ENCODE measurements around the gene NXPE3. TPM values are rescaled to one million over a fixed set of nuclear protein-coding genes. Genes with fewer than 3 reads are reported as not detected.

The NXPE3 gene
- polyA plus RNA-seq, 6 donors from 2014 or later: 15.8 to 30.2 (median 21.8) TPM

DNA sequence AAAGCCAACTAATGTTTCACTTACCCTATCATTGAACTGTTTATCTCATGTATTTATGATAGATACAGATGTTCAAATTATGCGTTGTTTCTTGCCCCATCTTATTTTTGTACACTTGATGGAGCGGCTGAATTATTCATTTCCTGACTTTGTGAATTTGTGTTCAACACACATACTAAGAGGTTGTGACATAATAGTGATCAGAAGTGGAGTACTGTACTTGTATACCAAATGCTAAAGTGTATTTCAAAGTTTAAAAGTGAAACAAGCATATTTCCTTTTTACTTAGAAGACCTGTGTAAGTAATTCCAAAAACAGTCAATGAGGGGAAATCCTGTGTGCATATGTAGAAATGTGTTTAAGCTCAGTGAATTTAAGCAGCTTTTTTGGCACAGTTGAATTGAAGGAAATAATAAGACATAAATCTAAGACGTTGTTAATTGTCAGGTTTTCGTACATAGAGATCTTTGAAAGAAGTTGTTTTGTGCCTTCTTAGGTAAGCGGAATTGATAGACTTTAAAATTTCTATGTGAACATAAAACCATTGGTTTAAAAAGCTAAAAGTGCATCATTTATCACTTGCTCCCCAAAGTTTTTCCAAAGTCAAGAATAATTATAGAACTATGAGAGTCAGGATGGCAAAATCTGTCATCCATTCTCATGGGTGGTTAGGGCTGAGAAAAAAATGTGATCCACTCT lies 72.2 kb downstream of the NXPE3 start:
- no peaks in the 10 kb centered on the region for H3K27me3 Mint-ChIP-seq
- peaks cover 41 to 57% (median 46%) of the 10 kb centered on the region in 3 donors for H3K4me1 Mint-ChIP-seq
- no peak for DNase-seq
- H3K27ac Mint-ChIP-seq: peak overlapping the region; percentile 88 to 99 (median 96)
- peaks cover 40 to 46% of the 10 kb centered on the region in 2 donors for H3K36me3 Mint-ChIP-seq
- no peak for ATAC-seq (ENCODE audit: low read depth in 2 of 2)
- peak overlapping the region; percentile 91 to 99 (median 96) for H3K4me3 Mint-ChIP-seq
- H3K9me3 Mint-ChIP-seq: no peaks in the 10 kb centered on the region

DNA sequence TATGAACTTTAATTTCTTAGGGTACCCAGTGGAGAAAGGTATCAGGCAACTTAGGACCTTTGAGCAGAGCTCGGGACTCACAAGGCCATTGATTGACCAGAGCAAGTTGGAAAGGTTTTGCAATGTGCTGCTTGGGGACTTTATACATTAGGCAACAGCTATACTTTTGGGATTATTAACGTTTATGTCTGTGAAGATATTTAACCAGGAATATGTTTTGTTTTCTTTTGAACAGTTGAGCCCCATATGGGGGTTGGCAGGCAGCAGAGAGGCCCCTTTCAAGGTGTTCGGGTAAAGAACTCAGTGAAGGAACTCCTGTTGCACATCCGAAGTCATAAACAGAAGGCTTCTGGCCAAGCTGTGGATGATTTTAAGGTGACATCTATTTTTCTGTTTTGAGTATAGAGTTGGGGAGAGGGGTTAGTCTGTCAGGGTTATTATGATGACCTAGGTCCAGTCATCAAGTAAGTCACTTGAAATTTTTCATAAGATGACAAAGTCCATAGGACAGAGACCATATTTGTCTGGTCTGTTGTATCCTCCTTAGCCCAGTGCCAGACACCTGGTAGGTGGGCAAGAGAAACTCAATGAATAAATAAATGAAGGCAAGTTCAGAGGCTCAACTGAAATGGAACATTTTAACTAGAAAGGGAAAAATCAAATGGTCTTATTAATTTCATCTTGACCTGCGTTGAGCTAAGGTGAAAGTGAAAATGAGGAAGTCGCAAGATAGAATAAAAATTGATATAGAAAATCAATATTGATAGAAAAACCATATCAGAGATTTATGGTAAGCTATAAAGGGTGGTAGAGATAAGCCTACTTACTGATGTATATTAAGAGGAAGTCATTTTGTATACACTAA lies 73.1 kb downstream of the NXPE3 start:
- Mint-ChIP-seq H3K9me3 (no peaks in the 10 kb centered on the region), H3K27ac (peak overlapping the region; percentile 29 to 96 (median 94)), H3K36me3 (peaks cover 41 to 49% of the 10 kb centered on the region in 2 donors), H3K4me3 (peak overlapping the region; percentile 91 to 99 (median 96)), H3K27me3 (no peaks in the 10 kb centered on the region), H3K4me1 (peaks cover 42 to 57% (median 48%) of the 10 kb centered on the region in 3 donors)
- DNase-seq (no peak), ATAC-seq (ENCODE audit: low read depth in 2 of 2) (no peak)

DNA sequence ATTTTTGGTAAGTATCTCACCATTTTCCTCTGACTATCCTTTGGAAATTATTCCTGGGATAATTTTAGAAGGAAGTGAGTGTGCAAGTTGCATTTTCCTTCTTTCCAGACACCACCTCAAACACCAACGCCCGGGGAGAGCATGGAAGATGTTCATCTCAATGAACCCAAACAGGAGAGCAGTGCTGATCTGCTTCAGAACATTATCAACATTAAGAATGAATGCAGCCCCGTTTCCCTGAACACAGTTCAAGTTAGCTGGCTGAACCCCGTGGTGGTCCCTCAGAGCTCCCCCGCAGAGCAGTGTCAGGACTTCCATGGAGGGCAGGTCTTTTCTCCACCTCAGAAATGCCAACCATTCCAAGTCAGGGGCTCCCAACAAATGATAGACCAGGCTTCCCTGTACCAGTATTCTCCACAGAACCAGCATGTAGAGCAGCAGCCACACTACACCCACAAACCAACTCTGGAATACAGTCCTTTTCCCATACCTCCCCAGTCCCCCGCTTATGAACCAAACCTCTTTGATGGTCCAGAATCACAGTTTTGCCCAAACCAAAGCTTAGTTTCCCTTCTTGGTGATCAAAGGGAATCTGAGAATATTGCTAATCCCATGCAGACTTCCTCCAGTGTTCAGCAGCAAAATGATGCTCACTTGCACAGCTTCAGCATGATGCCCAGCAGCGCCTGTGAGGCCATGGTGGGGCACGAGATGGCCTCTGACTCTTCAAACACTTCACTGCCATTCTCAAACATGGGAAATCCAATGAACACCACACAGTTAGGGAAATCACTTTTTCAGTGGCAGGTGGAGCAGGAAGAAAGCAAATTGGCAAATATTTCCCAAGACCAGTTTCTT lies 74.2 kb downstream of the NXPE3 start:
- peak overlapping the region; percentile 47 to 96 (median 82) for H3K27ac Mint-ChIP-seq
- H3K27me3 Mint-ChIP-seq: no peaks in the 10 kb centered on the region
- H3K4me1 Mint-ChIP-seq: peaks cover 44 to 55% (median 49%) of the 10 kb centered on the region in 3 donors
- peaks cover 52 to 57% of the 10 kb centered on the region in 2 donors for H3K36me3 Mint-ChIP-seq
- H3K4me3 Mint-ChIP-seq: peak overlapping the region in 5 of 8 donors; percentile 6 to 47 (median 39)
- H3K9me3 Mint-ChIP-seq: no peaks in the 10 kb centered on the region
- DNase-seq (no peak), ATAC-seq (ENCODE audit: low read depth in 2 of 2) (no peak)

DNA sequence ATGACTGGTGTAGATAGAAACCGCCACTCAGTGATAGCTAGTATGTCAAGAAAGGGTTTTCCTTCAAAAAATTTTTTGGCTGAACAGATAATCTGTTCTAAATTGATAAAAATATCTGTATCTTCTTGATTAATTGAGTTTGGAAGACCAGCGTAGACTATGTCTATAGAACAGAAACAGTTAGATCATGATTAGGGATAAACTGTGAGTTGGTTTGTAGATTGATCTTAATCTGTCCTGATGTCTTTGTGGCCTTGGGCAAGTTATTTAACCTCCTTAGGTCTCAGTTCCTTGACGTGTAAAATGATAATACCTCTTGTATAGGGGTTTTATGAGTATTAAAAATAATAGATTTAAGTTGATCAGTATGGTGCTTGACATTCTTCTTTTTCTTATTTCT lies 75.0 kb downstream of the NXPE3 start:
- Mint-ChIP-seq H3K4me1 (peaks cover 43 to 56% (median 51%) of the 10 kb centered on the region in 3 donors), H3K27me3 (no peaks in the 10 kb centered on the region), H3K36me3 (peaks cover 60 to 64% of the 10 kb centered on the region in 2 donors), H3K4me3 (peak overlapping the region in 1 of 8 donors; percentile 10), H3K9me3 (no peaks in the 10 kb centered on the region), H3K27ac (peak overlapping the region in 3 of 6 donors; percentile 43 to 96 (median 88))
- ATAC-seq (ENCODE audit: low read depth in 2 of 2) (no peak), DNase-seq (no peak)

DNA sequence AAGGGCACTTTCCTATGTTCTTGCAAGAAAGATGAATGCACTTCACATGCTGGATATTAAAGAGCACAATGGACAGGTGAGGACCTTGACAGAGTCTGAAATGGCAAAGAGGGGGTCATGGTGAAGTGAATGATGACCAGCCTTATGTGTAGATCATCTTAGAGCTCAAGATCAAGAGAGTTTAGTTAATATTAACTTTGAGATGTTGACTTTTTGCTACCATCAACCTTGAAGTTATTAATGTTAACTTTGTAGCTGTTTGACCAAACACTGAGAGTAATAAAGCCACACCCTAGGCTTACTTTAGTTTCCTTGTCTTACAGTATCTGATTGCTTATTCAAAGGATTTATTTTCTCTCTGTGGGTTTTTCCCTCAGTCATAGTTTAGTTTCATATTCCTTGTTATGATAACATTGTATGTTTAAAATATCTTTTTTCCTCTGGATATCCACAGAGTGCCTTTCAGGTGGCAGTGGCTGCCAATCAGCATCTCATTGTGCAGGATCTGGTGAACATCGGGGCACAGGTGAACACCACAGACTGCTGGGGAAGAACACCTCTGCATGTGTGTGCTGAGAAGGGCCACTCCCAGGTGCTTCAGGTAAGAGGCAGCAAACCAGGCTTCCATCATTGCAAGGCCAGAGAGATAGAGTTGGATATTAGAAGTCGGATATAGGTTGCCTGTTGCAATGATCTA lies 75.7 kb downstream of the NXPE3 start:
- Mint-ChIP-seq H3K9me3 (no peaks in the 10 kb centered on the region), H3K4me3 (no peak overlapping the region), H3K4me1 (peaks cover 46 to 60% (median 52%) of the 10 kb centered on the region in 3 donors), H3K27ac (peak overlapping the region in 5 of 6 donors; percentile 19 to 96 (median 39)), H3K36me3 (peaks cover 68% of the 10 kb centered on the region in 2 donors), H3K27me3 (no peaks in the 10 kb centered on the region)
- no peak for DNase-seq
- no peak for ATAC-seq (ENCODE audit: low read depth in 2 of 2)

DNA sequence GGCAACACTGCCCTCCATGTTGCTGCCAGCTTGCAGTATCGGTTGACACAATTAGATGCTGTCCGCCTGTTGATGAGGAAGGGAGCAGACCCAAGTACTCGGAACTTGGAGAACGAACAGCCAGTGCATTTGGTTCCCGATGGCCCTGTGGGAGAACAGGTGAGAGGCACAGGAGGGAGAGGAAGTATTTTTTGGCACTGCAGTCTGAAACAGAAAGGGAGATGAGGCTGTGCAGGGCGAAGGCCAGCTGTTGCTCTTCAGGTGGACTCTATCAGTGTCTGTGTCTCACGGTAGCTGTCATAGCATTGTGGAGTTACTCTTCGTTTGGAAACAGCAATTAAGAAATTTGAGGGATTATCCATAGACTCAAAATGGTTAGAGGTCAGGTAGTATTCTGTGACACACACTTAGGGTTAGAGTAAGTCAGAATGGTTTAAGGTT lies 78.3 kb downstream of the NXPE3 start:
- peaks cover 45 to 68% (median 51%) of the 10 kb centered on the region in 3 donors for H3K4me1 Mint-ChIP-seq
- H3K36me3 Mint-ChIP-seq: peaks cover 64 to 69% of the 10 kb centered on the region in 2 donors
- H3K9me3 Mint-ChIP-seq: no peaks in the 10 kb centered on the region
- H3K27ac Mint-ChIP-seq: peak overlapping the region in 3 of 6 donors; percentile 8 to 94 (median 43)
- H3K4me3 Mint-ChIP-seq: peak overlapping the region in 1 of 8 donors; percentile 8
- DNase-seq (no peak), ATAC-seq (ENCODE audit: low read depth in 2 of 2) (no peak)
- no peaks in the 10 kb centered on the region for H3K27me3 Mint-ChIP-seq

DNA sequence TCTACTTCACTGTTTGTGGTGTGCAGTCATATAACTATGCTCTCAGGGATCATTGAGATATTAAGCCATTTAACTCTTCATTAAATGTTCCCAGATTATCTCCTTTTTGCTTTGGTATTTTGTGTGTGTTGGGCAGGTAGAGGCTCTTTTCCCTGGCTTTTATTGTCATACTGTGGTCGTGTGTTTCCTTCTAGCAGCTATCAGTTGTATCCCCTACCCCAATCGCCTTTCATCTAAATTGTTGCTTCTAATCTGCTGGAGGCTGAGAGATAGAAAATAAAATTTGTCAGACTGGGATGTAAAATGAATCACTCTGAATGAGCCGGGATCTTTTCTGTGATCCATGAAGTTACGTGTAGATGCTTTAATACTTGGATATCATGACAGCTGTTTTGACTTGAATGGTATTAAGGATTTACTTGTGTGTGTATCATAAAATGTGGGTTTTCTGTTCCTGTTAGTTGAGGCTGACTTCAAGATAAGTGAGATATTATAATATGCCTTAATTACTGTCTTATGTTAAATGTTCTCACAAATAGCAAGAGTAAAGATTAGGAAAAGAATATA lies 79.5 kb downstream of the NXPE3 start:
- ATAC-seq (ENCODE audit: low read depth in 2 of 2) (no peak), DNase-seq (no peak)
- Mint-ChIP-seq H3K4me3 (no peak overlapping the region), H3K27ac (peak overlapping the region in 4 of 6 donors; percentile 20 to 76 (median 50)), H3K27me3 (no peaks in the 10 kb centered on the region), H3K36me3 (peaks cover 53 to 57% of the 10 kb centered on the region in 2 donors), H3K4me1 (peaks cover 38 to 60% (median 42%) of the 10 kb centered on the region in 3 donors), H3K9me3 (no peaks in the 10 kb centered on the region)

DNA sequence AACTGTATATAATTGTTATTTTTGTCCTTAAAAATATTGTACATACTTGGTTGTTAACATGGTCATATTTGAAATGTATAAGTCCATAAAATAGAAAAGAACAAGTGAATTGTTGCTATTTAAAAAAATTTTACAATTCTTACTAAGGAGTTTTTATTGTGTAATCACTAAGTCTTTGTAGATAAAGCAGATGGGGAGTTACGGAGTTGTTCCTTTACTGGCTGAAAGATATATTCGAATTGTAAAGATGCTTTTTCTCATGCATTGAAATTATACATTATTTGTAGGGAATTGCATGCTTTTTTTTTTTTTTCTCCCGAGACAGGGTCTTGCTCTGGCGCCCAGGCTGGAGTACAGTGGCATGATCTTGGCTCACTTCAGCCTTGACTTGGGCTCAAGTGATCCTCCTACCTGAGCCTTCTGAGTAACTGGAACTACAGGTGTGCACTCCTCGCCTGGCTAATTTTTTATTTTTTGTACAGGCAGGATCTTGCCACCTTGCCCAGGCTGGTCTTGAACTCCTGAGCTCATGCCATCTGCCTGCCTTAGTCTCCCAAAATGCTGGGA lies 81.0 kb downstream of the NXPE3 start:
- DNase-seq (no peak), ATAC-seq (ENCODE audit: low read depth in 2 of 2) (no peak)
- peaks cover 34 to 55% (median 42%) of the 10 kb centered on the region in 3 donors for H3K4me1 Mint-ChIP-seq
- peak overlapping the region in 1 of 8 donors; percentile 40 for H3K4me3 Mint-ChIP-seq
- no peaks in the 10 kb centered on the region for H3K27me3 Mint-ChIP-seq
- H3K27ac Mint-ChIP-seq: no peak overlapping the region
- no peaks in the 10 kb centered on the region for H3K9me3 Mint-ChIP-seq
- peaks cover 42% of the 10 kb centered on the region in 2 donors for H3K36me3 Mint-ChIP-seq

DNA sequence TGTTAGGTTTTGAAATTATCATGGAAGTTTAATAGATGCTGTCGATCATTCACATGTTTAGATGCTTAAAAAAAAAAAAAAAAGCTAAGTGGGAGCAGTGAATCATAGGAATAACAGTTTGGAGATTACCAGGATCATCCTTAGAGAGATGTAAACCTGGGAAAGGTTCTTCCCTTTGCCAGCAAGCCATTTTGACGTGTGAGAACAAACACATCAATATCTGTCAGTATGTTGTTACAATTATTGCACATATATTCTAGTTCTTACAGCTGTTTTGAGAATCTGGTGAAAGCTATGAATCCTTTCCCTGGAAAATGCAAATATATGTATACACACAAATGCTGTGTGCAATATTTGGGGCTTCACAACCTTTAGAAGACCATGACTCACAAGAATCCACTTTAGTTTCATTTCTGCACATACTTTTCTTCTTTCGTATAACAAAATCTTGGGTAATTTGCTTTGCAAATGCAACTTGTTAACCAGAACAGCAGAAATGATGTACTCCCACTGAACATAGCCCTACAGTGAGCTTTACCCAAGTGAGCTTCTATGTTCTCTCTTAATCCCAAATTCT lies 82.3 kb downstream of the NXPE3 start:
- H3K27ac Mint-ChIP-seq: peak overlapping the region in 5 of 6 donors; percentile 24 to 71 (median 58)
- no peaks in the 10 kb centered on the region for H3K9me3 Mint-ChIP-seq
- DNase-seq (no peak), ATAC-seq (ENCODE audit: low read depth in 2 of 2) (peak; percentile 40 to 55)
- no peak overlapping the region for H3K4me3 Mint-ChIP-seq
- no peaks in the 10 kb centered on the region for H3K27me3 Mint-ChIP-seq
- peaks cover 32 to 49% (median 40%) of the 10 kb centered on the region in 3 donors for H3K4me1 Mint-ChIP-seq
- peaks cover 32 to 35% of the 10 kb centered on the region in 2 donors for H3K36me3 Mint-ChIP-seq

DNA sequence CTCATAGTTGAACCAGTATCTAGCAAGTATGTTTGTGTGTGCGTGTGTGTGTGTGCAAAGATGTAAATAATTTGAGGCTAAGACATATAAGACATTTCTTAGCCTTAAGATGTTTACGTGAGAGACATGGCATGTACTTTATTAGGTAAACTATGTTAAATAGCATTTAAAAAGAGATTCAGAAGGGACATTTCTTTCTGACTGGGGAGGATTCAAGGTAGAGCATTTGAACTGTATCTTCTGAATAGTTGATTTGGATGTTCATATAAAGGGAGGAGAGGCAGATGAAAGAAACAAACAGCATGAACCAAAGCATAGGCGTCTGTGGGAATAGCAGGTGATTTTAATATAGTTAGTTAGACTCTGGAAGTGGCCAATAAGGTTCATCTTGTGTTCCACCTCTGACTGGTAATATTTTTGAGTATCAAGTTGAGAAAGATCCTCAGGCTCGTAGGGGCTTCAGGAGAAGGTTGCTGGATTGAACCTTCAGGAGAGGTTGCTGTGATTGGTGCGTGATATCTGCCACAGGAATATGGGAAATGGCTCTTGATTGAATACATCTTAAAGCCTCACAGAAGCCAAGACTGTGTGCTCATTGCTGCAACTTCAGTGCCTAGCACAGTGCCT lies 82.9 kb downstream of the NXPE3 start:
- Mint-ChIP-seq H3K36me3 (peaks cover 31 to 35% of the 10 kb centered on the region in 2 donors), H3K27me3 (no peaks in the 10 kb centered on the region), H3K4me3 (no peak overlapping the region), H3K9me3 (no peaks in the 10 kb centered on the region), H3K4me1 (peaks cover 32 to 49% (median 40%) of the 10 kb centered on the region in 3 donors), H3K27ac (peak overlapping the region in 5 of 6 donors; percentile 0 to 71 (median 44))
- ATAC-seq (ENCODE audit: low read depth in 2 of 2) (no peak), DNase-seq (no peak)

DNA sequence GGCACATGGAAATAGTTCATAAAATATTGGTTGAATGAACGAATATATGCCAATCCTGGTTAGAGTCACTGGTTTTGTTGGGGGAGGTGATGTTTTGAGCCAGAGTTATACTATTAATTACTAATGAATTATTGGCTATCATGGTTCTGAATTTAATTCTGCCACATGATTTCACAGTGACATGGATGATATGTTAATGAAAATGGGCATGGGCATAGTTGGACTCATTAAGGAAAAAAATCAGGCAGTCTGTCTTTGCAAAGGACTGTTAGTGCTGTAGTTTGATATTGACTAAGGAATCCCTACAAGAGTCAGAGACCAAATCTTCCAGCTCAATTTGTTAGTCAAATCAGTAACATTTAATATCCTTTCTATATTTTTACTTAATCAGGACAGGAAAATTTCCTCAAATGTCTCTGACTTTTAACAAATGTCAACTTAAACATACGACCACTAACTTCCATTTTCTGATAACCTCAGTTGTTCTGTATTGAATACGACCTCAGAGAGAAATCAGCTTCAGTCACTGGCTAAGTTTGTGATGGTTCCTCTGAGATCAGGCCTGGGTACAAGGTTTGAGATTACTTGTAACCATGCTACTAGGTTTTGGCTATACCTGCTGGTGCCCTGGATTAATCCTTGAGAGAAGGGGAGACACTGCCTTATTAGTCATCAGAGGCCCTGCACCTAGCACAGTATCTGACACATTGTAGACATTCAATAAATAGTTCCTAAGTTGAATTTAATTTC lies 83.6 kb downstream of the NXPE3 start:
- Mint-ChIP-seq H3K27me3 (no peaks in the 10 kb centered on the region), H3K27ac (peak overlapping the region in 3 of 6 donors; percentile 6 to 58 (median 44)), H3K36me3 (peaks cover 24 to 29% of the 10 kb centered on the region in 2 donors), H3K4me1 (peaks cover 29 to 48% (median 36%) of the 10 kb centered on the region in 3 donors), H3K4me3 (no peak overlapping the region), H3K9me3 (no peaks in the 10 kb centered on the region)
- ATAC-seq (ENCODE audit: low read depth in 2 of 2) (no peak), DNase-seq (no peak)

Measured in naive B cell (primary cell).